Pancreas (tissue), 10 donors: ENCODE data around the gene PRSS1. TPM values are rescaled to one million over a fixed set of nuclear protein-coding genes. Genes with fewer than 3 reads are reported as not detected.
"Not testable (repeated sequence)": the region's sequence is repeated elsewhere in the genome, so short reads cannot be mapped to it uniquely, and the experiment has no call there.

Source experiments
- ATAC-seq, 4 donors: fragments of 200-7000 bp; cut with Tn5 transposase; one replicate each; pipeline versions ENCODE4 v1.8.0 to v1.9.1; 2020; ENCODE audit warnings: mild to moderate bottlenecking in 4 of 4, moderate library complexity in 4 of 4
- DNase-seq, 6 donors: peaks; one replicate each; pipeline ENCODE4 v3.0.0-alpha.2; 2020
- FAIRE-seq: peaks from 2 replicates; lab custom pipeline; 2012; peaks lifted over from hg19 to GRCh38; lab: Jason Lieb, UNC
- H3K27ac ChIP-seq, 4 donors: fragments of 200-600 bp; sonication (generic); 1 replicate in 3 of 4; 2 replicates in 1 of 4; pipeline versions ENCODE4 v1.5.0 to v1.8.0; 2020
- H3K27me3 ChIP-seq, 4 donors: fragments of 200-600 bp; one replicate each; pipeline ENCODE4 v1.8.0; 2021
- H3K36me3 ChIP-seq, 3 donors: fragments of 200-600 bp; sonication (generic) in 1 of 3; one replicate each; pipeline versions ENCODE4 v1.5.0 to v1.8.0; 2020 to 2021
- H3K4me1 ChIP-seq, 3 donors: fragments of 200-600 bp; one replicate each; pipeline ENCODE4 v1.8.0; 2021
- H3K4me3 ChIP-seq, 4 donors: fragments of 200-600 bp; sonication (generic) in 2 of 4; one replicate each; pipeline versions ENCODE4 v1.5.0 to v1.8.0; 2020 to 2021
- H3K9me3 ChIP-seq, 4 donors: fragments of 200-600 bp; one replicate each; pipeline ENCODE4 v1.8.0; 2021
- CTCF ChIP-seq, 4 donors: fragments of 200-600 bp; sonication (generic) in 3 of 4; IDR thresholded peaks; one replicate each; pipeline versions ENCODE4 v1.5.0 to v1.8.0; 2021; ENCODE audit warnings: antibody characterized with exemption in 4 of 4
- whole genome bisulfite sequencing, 2 donors: extraction: QIAGEN DNeasy Blood & Tissue Kit; methylation state at CpG; one replicate each; pipeline ENCODE4 v1.1.7; 2013; 5-methylcytosine and 5-hydroxymethylcytosine counted together
- intact Hi-C, 3 donors: fragments of 100-400 bp; cut with DNase I; formaldehyde crosslinking; loops; one replicate each; pipeline versions ENCODE4 v1.11.1 to v1.14.2; 2022
- polyA plus RNA-seq, 2 donors: library from polyadenylated mRNA; stranded (reverse); fragments of 200-250 nt; gene quantifications; one replicate each; pipeline ENCODE4 v1.2.3, GENCODE V29; 2013
- total RNA-seq, 6 donors: library from RNA; stranded (reverse); fragmentation: NEBNext Ultra II Directional in 4 of 6; extraction: Animal tissue kit (Norgen Biotek cat#: 25700) in 4 of 6; gene quantifications; one replicate each; pipeline versions ENCODE4 v1.2.1 to v1.2.4, GENCODE V29; 2021 to 2023
- donor health status: healthy with polysubstance abuse.
- donor health status: DM: no; HTN: no; CAD: no; lungs with moderate emphysema.
- donor health status: DM: no; HTN: no; CAD: no.
- donor health status: control.
- donor health status: control.
- donor health status: Bipolar disorder and iron deficiency.
- donor health status: DM: yes; HTN: yes; CAD: no.
- donor health status: DM: no; HTN: no; CAD: no.
- donor health status: DM: no; HTN: no; CAD: no.
- donor health status: DM: yes; HTN: yes; CAD: no.

Gene PRSS1
- total and polyA plus RNA-seq, 8 donors: 22,582 to 66,172 (median 41,529) TPM

DNA sequence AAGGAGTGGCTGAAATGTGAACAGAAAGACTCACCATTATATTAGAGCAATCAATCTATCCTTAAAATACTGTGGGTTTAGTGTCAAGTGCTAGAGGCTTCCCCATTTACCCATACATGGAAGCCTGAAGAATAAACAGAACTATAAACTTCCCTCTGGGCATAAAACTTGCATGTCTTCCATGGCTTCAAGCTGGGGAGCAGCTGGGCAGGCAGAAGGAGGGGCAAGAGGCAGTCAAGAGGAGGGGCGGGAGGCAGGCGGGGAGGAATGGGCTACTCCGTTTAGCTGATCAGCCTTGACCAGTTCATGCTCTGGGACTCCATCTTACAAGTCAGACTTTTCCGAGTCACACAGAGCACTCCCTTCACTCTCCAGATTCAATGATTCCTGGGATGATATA lies 3.5 kb upstream of the PRSS1 start:
- DNase-seq (no peak), ATAC-seq (peak in 1 of 4 donors; percentile 6), FAIRE-seq (no peak)
- Histone ChIP-seq H3K36me3 (peaks cover 0 to 12% (median 0%) of the 10 kb centered on the region in 3 donors), H3K27ac (peak overlapping the region; percentile 16 to 56 (median 36)), H3K27me3 (no peaks in the 10 kb centered on the region), H3K9me3 (no peaks in the 10 kb centered on the region), H3K4me1 (peaks cover 21 to 35% (median 22%) of the 10 kb centered on the region in 3 donors), H3K4me3 (no peak overlapping the region)
- no peak for TF ChIP-seq CTCF (IDR thresholded peaks at IDR 0.05)
- WGBS, 2 donors: 22 to 44% methylated on average over 4 of the region's 4 CpGs
- intact Hi-C loops: no loop called here

GRCh38 chr7:142746264-142746663 lies 3.0 kb upstream of the PRSS1 start:
- FAIRE-seq (no peak), ATAC-seq (no peak), DNase-seq (no peak)
- Histone ChIP-seq H3K4me1 (peaks cover 21 to 35% (median 21%) of the 10 kb centered on the region in 3 donors), H3K36me3 (peaks cover 0 to 17% (median 0%) of the 10 kb centered on the region in 3 donors), H3K27me3 (no peaks in the 10 kb centered on the region), H3K9me3 (no peaks in the 10 kb centered on the region), H3K4me3 (no peak overlapping the region), H3K27ac (peak overlapping the region in 2 of 4 donors; percentile 50 to 56)
- whole genome bisulfite sequencing, 2 donors: 53 to 70% methylated on average over 3 of the region's 3 CpGs
- no peak for TF ChIP-seq CTCF (IDR thresholded peaks at IDR 0.05)
- intact Hi-C loops: no loop called here

GRCh38 chr7:142748410-142748809 lies 862 bp upstream of the PRSS1 start:
- H3K27me3 ChIP-seq, FAIRE-seq, DNase-seq, H3K4me3 ChIP-seq, H3K9me3 ChIP-seq, ATAC-seq, intact Hi-C loops: not testable (repeated sequence)
- H3K27ac ChIP-seq: peak overlapping the region in 2 of 4 donors; percentile 5 to 91
- 53 to 62% methylated on average over 2 of the region's 2 CpGs for WGBS, 2 donors
- H3K36me3 ChIP-seq: peaks cover 0 to 17% (median 0%) of the 10 kb centered on the region in 3 donors
- peaks cover 14 to 28% (median 17%) of the 10 kb centered on the region in 3 donors for H3K4me1 ChIP-seq

DNA sequence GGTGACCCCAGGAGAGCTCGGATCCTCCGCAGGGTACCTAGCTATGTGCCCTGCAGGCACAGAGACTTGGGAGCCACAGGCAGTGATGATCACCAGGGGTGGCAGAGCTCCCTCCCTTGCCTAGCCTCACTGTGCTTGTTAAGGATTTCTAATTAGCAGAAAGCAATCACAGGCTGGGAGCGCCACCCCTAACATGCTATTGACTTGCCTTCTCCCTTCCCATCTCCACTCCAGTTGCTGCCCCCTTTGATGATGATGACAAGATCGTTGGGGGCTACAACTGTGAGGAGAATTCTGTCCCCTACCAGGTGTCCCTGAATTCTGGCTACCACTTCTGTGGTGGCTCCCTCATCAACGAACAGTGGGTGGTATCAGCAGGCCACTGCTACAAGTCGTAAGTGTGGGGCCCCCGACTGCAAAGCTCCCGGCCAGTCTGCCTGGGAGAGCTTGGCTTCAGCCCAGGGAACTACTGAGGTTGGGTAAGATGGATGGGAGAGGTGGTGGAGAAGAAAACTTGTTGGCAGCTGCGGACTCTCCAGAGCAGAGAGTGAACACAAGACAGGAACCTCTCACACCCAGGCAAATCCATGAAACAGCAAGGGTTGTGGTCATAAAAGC lies 1.2 kb downstream of the PRSS1 start:
- H3K9me3 ChIP-seq: no peaks in the 10 kb centered on the region
- H3K4me3 ChIP-seq: peak overlapping the region; percentile 39 to 72 (median 52)
- FAIRE-seq: no peak
- WGBS, 2 donors: 30 to 43% methylated on average over 9 of the region's 9 CpGs
- peak in 1 of 6 donors; percentile 59 for DNase-seq
- no peak for TF ChIP-seq CTCF (IDR thresholded peaks at IDR 0.05)
- intact Hi-C loops: no loop called here
- H3K27me3 ChIP-seq: no peaks in the 10 kb centered on the region
- ATAC-seq: no peak
- H3K4me1 ChIP-seq: peaks cover 4 to 16% (median 9%) of the 10 kb centered on the region in 3 donors
- H3K36me3 ChIP-seq: peaks cover 0 to 17% (median 0%) of the 10 kb centered on the region in 3 donors
- peak overlapping the region; percentile 84 to 91 (median 90) for H3K27ac ChIP-seq

DNA sequence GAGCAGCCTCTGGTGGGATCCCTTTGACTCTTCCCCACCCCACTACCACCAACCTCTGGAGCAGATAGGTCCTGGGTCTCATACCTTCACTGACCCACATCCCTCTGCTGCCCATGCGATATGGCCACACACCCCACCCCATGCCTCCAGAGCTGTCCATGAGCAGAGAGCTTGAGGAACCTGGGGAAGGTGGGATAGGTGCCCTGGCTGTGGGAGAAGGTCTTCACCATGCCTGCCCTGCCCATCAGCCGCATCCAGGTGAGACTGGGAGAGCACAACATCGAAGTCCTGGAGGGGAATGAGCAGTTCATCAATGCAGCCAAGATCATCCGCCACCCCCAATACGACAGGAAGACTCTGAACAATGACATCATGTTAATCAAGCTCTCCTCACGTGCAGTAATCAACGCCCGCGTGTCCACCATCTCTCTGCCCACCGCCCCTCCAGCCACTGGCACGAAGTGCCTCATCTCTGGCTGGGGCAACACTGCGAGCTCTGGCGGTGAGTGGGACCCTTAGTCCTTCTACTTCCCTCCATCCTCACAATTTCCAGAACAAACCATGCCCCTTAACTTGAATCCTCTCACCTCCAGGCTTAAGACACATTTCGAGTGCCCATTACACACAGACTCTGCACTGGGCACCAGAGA lies 2.4 kb downstream of the PRSS1 start:
- peak in 1 of 4 donors; percentile 1 for ATAC-seq
- Histone ChIP-seq H3K36me3 (peaks cover 0 to 17% (median 0%) of the 10 kb centered on the region in 3 donors), H3K27ac (peak overlapping the region; percentile 84 to 91 (median 90)), H3K4me1 (peaks cover 4 to 11% (median 9%) of the 10 kb centered on the region in 3 donors), H3K4me3 (peak overlapping the region in 3 of 4 donors; percentile 39 to 72 (median 64))
- FAIRE-seq, intact Hi-C loops, H3K9me3 ChIP-seq, H3K27me3 ChIP-seq: not testable (repeated sequence)
- peak in 2 of 6 donors; percentile 62 to 64 for DNase-seq
- 42 to 47% methylated on average over 14 of the region's 14 CpGs for WGBS, 2 donors
